Pancreas (tissue), 10 donors: ENCODE data around the gene ANKRD24. TPM values are rescaled to one million over a fixed set of nuclear protein-coding genes. Genes with fewer than 3 reads are reported as not detected.

Experiments
- ATAC-seq, 4 donors: fragments of 200-7000 bp; cut with Tn5 transposase; one replicate each; pipeline versions ENCODE4 v1.8.0 to v1.9.1; 2020; ENCODE audit warnings: mild to moderate bottlenecking in 4 of 4, moderate library complexity in 4 of 4
- DNase-seq, 6 donors: peaks; one replicate each; pipeline ENCODE4 v3.0.0-alpha.2; 2020
- FAIRE-seq: peaks from 2 replicates; lab custom pipeline; 2012; peaks lifted over from hg19 to GRCh38; lab: Jason Lieb, UNC
- H3K27ac ChIP-seq, 4 donors: fragments of 200-600 bp; sonication (generic); 1 replicate in 3 of 4; 2 replicates in 1 of 4; pipeline versions ENCODE4 v1.5.0 to v1.8.0; 2020
- H3K27me3 ChIP-seq, 4 donors: fragments of 200-600 bp; one replicate each; pipeline ENCODE4 v1.8.0; 2021
- H3K36me3 ChIP-seq, 3 donors: fragments of 200-600 bp; sonication (generic) in 1 of 3; one replicate each; pipeline versions ENCODE4 v1.5.0 to v1.8.0; 2020 to 2021
- H3K4me1 ChIP-seq, 3 donors: fragments of 200-600 bp; one replicate each; pipeline ENCODE4 v1.8.0; 2021
- H3K4me3 ChIP-seq, 4 donors: fragments of 200-600 bp; sonication (generic) in 2 of 4; one replicate each; pipeline versions ENCODE4 v1.5.0 to v1.8.0; 2020 to 2021
- H3K9me3 ChIP-seq, 4 donors: fragments of 200-600 bp; one replicate each; pipeline ENCODE4 v1.8.0; 2021
- CTCF ChIP-seq, 4 donors: fragments of 200-600 bp; sonication (generic) in 3 of 4; IDR thresholded peaks; one replicate each; pipeline versions ENCODE4 v1.5.0 to v1.8.0; 2021; ENCODE audit warnings: antibody characterized with exemption in 4 of 4
- WGBS, 2 donors: extraction: QIAGEN DNeasy Blood & Tissue Kit; methylation state at CpG; one replicate each; pipeline ENCODE4 v1.1.7; 2013; 5-methylcytosine and 5-hydroxymethylcytosine counted together
- intact Hi-C, 3 donors: fragments of 100-400 bp; cut with DNase I; formaldehyde crosslinking; loops; one replicate each; pipeline versions ENCODE4 v1.11.1 to v1.14.2; 2022
- polyA plus RNA-seq, 2 donors: library from polyadenylated mRNA; stranded (reverse); fragments of 200-250 nt; gene quantifications; one replicate each; pipeline ENCODE4 v1.2.3, GENCODE V29; 2013
- total RNA-seq, 6 donors: library from RNA; stranded (reverse); fragmentation: NEBNext Ultra II Directional in 4 of 6; extraction: Animal tissue kit (Norgen Biotek cat#: 25700) in 4 of 6; gene quantifications; one replicate each; pipeline versions ENCODE4 v1.2.1 to v1.2.4, GENCODE V29; 2021 to 2023
- donor health status: healthy with polysubstance abuse.
- donor health status: DM: no; HTN: no; CAD: no; lungs with moderate emphysema.
- donor health status: DM: no; HTN: no; CAD: no.
- donor health status: control.
- donor health status: control.
- donor health status: Bipolar disorder and iron deficiency.
- donor health status: DM: yes; HTN: yes; CAD: no.
- donor health status: DM: no; HTN: no; CAD: no.
- donor health status: DM: no; HTN: no; CAD: no.
- donor health status: DM: yes; HTN: yes; CAD: no.

The ANKRD24 gene
- total and polyA plus RNA-seq, 8 donors: 0.70 to 14.2 (median 1.9) TPM

GRCh38 chr19:4220188-4220587 is 37.7 kb downstream of the ANKRD24 start:
- peaks cover 0 to 4% (median 0%) of the 10 kb centered on the region in 3 donors for H3K4me1 ChIP-seq
- DNase-seq (no peak), FAIRE-seq (no peak), ATAC-seq (peak in 2 of 4 donors; percentile 33 to 65)
- H3K27ac ChIP-seq: no peak overlapping the region
- TF ChIP-seq CTCF (IDR thresholded peaks at IDR 0.05): no peak
- no peak overlapping the region for H3K4me3 ChIP-seq
- H3K9me3 ChIP-seq: no peaks in the 10 kb centered on the region
- H3K27me3 ChIP-seq: no peaks in the 10 kb centered on the region
- WGBS, 2 donors: 68 to 78% methylated on average over 7 of the region's 7 CpGs
- no peaks in the 10 kb centered on the region for H3K36me3 ChIP-seq
- intact Hi-C loops: loop anchor here in 1 of 3 donors (5.0 kb wide), 1 partner anchor 418 kb away; no protein-coding TSS in a partner anchor

DNA sequence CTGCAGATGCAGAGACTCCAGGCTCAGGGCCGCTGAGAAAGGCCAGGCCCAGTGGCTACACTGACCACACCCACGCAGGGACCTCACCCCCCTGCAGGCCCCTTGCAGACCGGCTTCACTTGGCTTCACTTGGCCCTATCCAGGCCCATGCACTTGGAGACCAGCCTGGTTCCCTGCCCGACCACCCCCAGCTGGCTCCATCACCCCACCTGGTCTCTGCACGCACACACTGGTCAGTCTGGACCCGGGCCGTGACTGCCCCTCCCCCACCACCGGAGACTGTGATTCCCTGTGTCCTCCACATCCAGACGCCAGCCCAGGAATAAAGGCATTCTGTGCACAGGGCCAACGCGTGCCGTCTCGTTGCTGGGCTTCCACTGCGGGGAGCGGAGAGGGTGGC is 42.0 kb downstream of the ANKRD24 start:
- Histone ChIP-seq H3K27me3 (no peaks in the 10 kb centered on the region), H3K36me3 (no peaks in the 10 kb centered on the region), H3K4me1 (peaks cover 0 to 4% (median 0%) of the 10 kb centered on the region in 3 donors), H3K27ac (no peak overlapping the region), H3K4me3 (no peak overlapping the region), H3K9me3 (no peaks in the 10 kb centered on the region)
- ATAC-seq (no peak), DNase-seq (no peak), FAIRE-seq (no peak)
- WGBS, 2 donors: 70 to 76% methylated on average over 15 of the region's 15 CpGs
- no peak for TF ChIP-seq CTCF (IDR thresholded peaks at IDR 0.05)
- intact Hi-C loops: loop anchor here in 1 of 3 donors (5.0 kb wide), 1 partner anchor 422 kb away; no protein-coding TSS in a partner anchor

DNA sequence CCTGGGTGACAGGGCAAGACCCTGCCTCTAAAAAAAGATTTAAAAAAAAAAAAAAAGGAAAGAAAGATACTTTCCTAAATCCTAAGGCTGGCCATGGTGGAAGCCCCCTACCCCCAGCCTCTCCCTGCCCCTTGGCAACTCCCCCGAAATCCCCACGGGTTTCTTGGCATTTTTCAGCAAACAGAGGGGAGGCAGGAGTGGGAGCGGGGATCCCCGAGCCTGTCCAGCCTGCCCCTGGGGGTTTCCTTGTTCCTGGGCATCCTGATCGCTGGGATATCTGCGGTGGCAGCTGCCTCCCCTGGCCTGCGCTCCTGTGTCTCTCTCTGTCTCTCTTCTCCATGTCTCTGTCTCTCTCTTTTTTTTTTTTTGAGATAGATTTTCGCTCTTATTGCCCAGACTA is 43.4 kb downstream of the ANKRD24 start:
- DNase-seq: no peak
- no peak for FAIRE-seq
- no peak for ATAC-seq
- H3K4me1 ChIP-seq: no peaks in the 10 kb centered on the region
- H3K27ac ChIP-seq: no peak overlapping the region
- H3K4me3 ChIP-seq: no peak overlapping the region
- intact Hi-C loops: no loop called here
- H3K9me3 ChIP-seq: no peaks in the 10 kb centered on the region
- H3K27me3 ChIP-seq: no peaks in the 10 kb centered on the region
- WGBS, 2 donors: 75 to 77% methylated on average over 8 of the region's 8 CpGs
- H3K36me3 ChIP-seq: no peaks in the 10 kb centered on the region
- TF ChIP-seq CTCF (IDR thresholded peaks at IDR 0.05): no peak

- DNase-seq: no peak
- no peak for FAIRE-seq
- H3K4me3 ChIP-seq: no peak overlapping the region
- intact Hi-C loops: no loop called here
- H3K9me3 ChIP-seq: no peaks in the 10 kb centered on the region
- H3K27ac ChIP-seq: no peak overlapping the region
- ATAC-seq: no peak
- no peaks in the 10 kb centered on the region for H3K36me3 ChIP-seq
- no peaks in the 10 kb centered on the region for H3K4me1 ChIP-seq
- no peak for TF ChIP-seq CTCF (IDR thresholded peaks at IDR 0.05)
- no peaks in the 10 kb centered on the region for H3K27me3 ChIP-seq
Observed at GRCh38 chr19:4227771-4228170, 45.3 kb downstream of the ANKRD24 start.

DNA sequence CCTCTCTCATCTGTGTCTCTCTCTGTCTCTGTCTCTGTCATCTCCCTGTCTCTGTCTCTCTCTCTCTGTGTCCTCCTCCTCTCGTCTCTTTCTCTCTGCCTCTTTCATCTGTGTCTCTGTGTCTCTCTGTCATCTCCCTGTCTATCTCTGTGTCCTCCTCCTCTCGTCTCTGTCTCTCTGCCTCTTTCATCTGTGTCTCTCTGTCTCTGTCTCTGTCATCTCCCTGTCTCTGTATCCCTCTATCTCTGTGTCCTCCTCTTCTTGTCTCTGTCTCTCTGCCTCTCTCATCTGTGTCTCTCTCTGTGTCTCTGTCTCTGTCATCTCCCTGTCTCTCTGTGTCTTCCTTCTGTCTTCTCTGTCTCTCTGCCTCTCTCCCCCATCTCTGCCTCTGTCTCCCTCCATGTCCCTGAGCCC is 46.3 kb downstream of the ANKRD24 start:
- H3K9me3 ChIP-seq: no peaks in the 10 kb centered on the region
- no peak overlapping the region for H3K27ac ChIP-seq
- H3K27me3 ChIP-seq: no peaks in the 10 kb centered on the region
- ATAC-seq (no peak), DNase-seq (no peak), FAIRE-seq (no peak)
- no peaks in the 10 kb centered on the region for H3K4me1 ChIP-seq
- 29 to 49% methylated on average over 2 of the region's 2 CpGs for WGBS, 2 donors
- intact Hi-C loops: no loop called here
- no peaks in the 10 kb centered on the region for H3K36me3 ChIP-seq
- TF ChIP-seq CTCF (IDR thresholded peaks at IDR 0.05): no peak
- H3K4me3 ChIP-seq: no peak overlapping the region
